Body of pancreas (tissue), 4 donors: ENCODE results near the gene CCNL2.

ENCODE experiments used
- POLR2A ChIP-seq, 3 donors: fragments of 450-650 bp; IDR thresholded peaks; one replicate each; pipeline ENCODE4 v1.6.1; 2016; ENCODE audit warnings: antibody characterized with exemption in 3 of 3, mild to moderate bottlenecking in 2 of 3
- TF ChIP-seq, protein P1 (sequence below), 7 experiments: fragments of 450-650 bp in 4 of 7; fragments of 200-600 bp in 3 of 7; sonication (generic) in 3 of 7; IDR thresholded peaks; one replicate each; pipeline ENCODE4 v1.5.1; 2016 to 2019; ENCODE audit warnings: antibody characterized with exemption in 7 of 7

DNA sequence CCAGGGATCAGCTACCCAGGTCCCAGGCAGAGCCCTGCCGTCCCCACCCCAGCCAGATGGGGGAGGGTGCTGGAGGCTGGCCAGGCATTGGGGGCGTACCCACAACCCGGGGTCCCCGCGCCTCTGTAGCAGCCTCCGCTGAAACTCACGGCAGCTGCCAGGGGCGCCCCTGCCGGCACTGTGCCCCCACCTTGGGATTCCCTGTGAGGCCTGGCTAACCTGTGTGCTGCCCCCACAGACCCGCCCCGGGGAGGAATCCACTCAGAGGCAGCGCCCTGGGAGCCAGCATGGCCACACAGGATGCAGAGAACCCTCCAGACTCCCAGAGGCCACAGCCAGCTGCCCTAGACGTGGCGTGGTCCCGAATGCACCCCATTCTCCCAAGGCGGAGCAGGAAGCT is 53.8 kb downstream of the CCNL2 start:
- TF ChIP-seq, protein P1, sequence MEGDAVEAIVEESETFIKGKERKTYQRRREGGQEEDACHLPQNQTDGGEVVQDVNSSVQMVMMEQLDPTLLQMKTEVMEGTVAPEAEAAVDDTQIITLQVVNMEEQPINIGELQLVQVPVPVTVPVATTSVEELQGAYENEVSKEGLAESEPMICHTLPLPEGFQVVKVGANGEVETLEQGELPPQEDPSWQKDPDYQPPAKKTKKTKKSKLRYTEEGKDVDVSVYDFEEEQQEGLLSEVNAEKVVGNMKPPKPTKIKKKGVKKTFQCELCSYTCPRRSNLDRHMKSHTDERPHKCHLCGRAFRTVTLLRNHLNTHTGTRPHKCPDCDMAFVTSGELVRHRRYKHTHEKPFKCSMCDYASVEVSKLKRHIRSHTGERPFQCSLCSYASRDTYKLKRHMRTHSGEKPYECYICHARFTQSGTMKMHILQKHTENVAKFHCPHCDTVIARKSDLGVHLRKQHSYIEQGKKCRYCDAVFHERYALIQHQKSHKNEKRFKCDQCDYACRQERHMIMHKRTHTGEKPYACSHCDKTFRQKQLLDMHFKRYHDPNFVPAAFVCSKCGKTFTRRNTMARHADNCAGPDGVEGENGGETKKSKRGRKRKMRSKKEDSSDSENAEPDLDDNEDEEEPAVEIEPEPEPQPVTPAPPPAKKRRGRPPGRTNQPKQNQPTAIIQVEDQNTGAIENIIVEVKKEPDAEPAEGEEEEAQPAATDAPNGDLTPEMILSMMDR (IDR thresholded peaks at IDR 0.05), result no peak
- no peak for TF ChIP-seq POLR2A (IDR thresholded peaks at IDR 0.05)
